HepG2 (cell line): ENCODE data around the gene MTA1. TPM values are rescaled to one million over a fixed set of nuclear protein-coding genes. Genes with fewer than 3 reads are reported as not detected.

Experiments used
- CEBPB ChIP-seq: IDR thresholded peaks from 2 replicates; pipeline ENCODE4 v1.6.1; 2011; ENCODE audit warnings: low read depth, low read length, improper control_type of control experiment, borderline replicate concordance
- JUN ChIP-seq: sonication (generic); formaldehyde crosslinking; IDR thresholded peaks from 2 replicates; pipeline ENCODE4 v1.4.0; 2020; ENCODE audit warnings: mild to moderate bottlenecking, missing genetic modification reagents
- KAT7 ChIP-seq: IDR thresholded peaks from 2 replicates; pipeline ENCODE4 v1.6.1; 2018; ENCODE audit warnings: borderline replicate concordance, missing compliant biosample characterization
- MEIS1 ChIP-seq: sonication (generic); formaldehyde crosslinking; IDR thresholded peaks from 2 replicates; pipeline ENCODE4 v1.9.0; 2021; ENCODE audit warnings: mild to moderate bottlenecking, missing genetic modification reagents, moderate library complexity, borderline replicate concordance
- MTA3 ChIP-seq: sonication (generic); formaldehyde crosslinking; IDR thresholded peaks from 2 replicates; pipeline ENCODE4 v1.4.0; 2020; ENCODE audit warnings: missing genetic modification reagents
- NAIF1 ChIP-seq: sonication (generic); formaldehyde crosslinking; IDR thresholded peaks from 2 replicates; pipeline ENCODE4 v1.5.0; 2020; ENCODE audit warnings: mild to moderate bottlenecking, missing genetic modification reagents, borderline replicate concordance
- NR2F2 ChIP-seq: IDR thresholded peaks from 2 replicates; pipeline ENCODE4 v1.6.1; 2012; ENCODE audit warnings: low read depth, inconsistent platforms, borderline replicate concordance
- SOX5 ChIP-seq: IDR thresholded peaks from 2 replicates; pipeline ENCODE4 v1.6.1; 2016; ENCODE audit warnings: borderline replicate concordance
- SP1 ChIP-seq, 2 experiments: fragments of 450-650 bp in 1 of 2; sonication (generic) in 1 of 2; formaldehyde crosslinking in 1 of 2; IDR thresholded peaks; 2 replicates each; pipeline versions ENCODE4 v1.4.0 to v1.6.1; 2016 to 2020; ENCODE audit warnings: missing genetic modification reagents in 1 of 2
- STAT5B ChIP-seq: sonication (generic); formaldehyde crosslinking; IDR thresholded peaks from 2 replicates; pipeline ENCODE4 v1.4.0; 2020; ENCODE audit warnings: missing genetic modification reagents
- TBL1XR1 ChIP-seq: fragments of 150-350 bp; IDR thresholded peaks from 2 replicates; pipeline ENCODE4 v1.6.1; 2014; ENCODE audit warnings: borderline replicate concordance, low read length; ENCODE audit not compliant: partially characterized antibody
- TBX3 ChIP-seq: fragments of 450-650 bp; IDR thresholded peaks from 2 replicates; pipeline ENCODE4 v1.6.1; 2017; ENCODE audit warnings: antibody characterized with exemption, mild to moderate bottlenecking, inconsistent platforms, borderline replicate concordance
- TEAD3 ChIP-seq: optimal IDR thresholded peaks from 2 replicates; pipeline ENCODE3; 2016; ENCODE audit warnings: borderline replicate concordance
- TRIM24 ChIP-seq: sonication (generic); formaldehyde crosslinking; IDR thresholded peaks from 2 replicates; pipeline ENCODE4 v1.8.0; 2022; ENCODE audit warnings: mild to moderate bottlenecking, missing genetic modification reagents
- ZFX ChIP-seq: sonication (generic); formaldehyde crosslinking; IDR thresholded peaks from 2 replicates; pipeline ENCODE4 v1.4.0; 2020; ENCODE audit warnings: mild to moderate bottlenecking, low read depth, missing genetic modification reagents, moderate library complexity
- ZGPAT ChIP-seq: IDR thresholded peaks from 2 replicates; pipeline ENCODE4 v1.6.1; 2016; ENCODE audit warnings: mild to moderate bottlenecking
- ZMAT5 ChIP-seq: sonication (generic); formaldehyde crosslinking; IDR thresholded peaks from 2 replicates; pipeline ENCODE4 v1.5.0; 2020; ENCODE audit warnings: mild to moderate bottlenecking, low read depth, missing genetic modification reagents, borderline replicate concordance
- ZNF124 ChIP-seq: sonication (generic); formaldehyde crosslinking; IDR thresholded peaks from 2 replicates; pipeline ENCODE4 v1.4.0; 2020; ENCODE audit warnings: missing genetic modification reagents
- ZNF367 ChIP-seq: sonication (generic); formaldehyde crosslinking; IDR thresholded peaks from 2 replicates; pipeline ENCODE4 v1.4.0; 2020; ENCODE audit warnings: missing genetic modification reagents, borderline replicate concordance
- ZNF570 ChIP-seq: sonication (generic); formaldehyde crosslinking; IDR thresholded peaks from 2 replicates; pipeline ENCODE4 v1.4.0; 2020; ENCODE audit warnings: mild to moderate bottlenecking, missing genetic modification reagents, borderline replicate concordance
- ZNF572 ChIP-seq: sonication (generic); formaldehyde crosslinking; IDR thresholded peaks from 2 replicates; pipeline ENCODE4 v1.5.1; 2020; ENCODE audit warnings: mild to moderate bottlenecking, missing genetic modification reagents
- ZNF891 ChIP-seq: sonication (generic); formaldehyde crosslinking; IDR thresholded peaks from 2 replicates; pipeline ENCODE4 v1.5.0; 2020; ENCODE audit warnings: mild to moderate bottlenecking, missing genetic modification reagents
- ZSCAN12 ChIP-seq: sonication (generic); formaldehyde crosslinking; IDR thresholded peaks from 2 replicates; pipeline ENCODE4 v1.9.0; 2021; ENCODE audit warnings: mild to moderate bottlenecking, missing genetic modification reagents
- polyA plus RNA-seq, 8 experiments: library from polyadenylated mRNA; depleted of rRNA in 3 of 8; stranded (reverse) in 7 of 8; unstranded in 1 of 8; fragments of >200 nt; fragmentation: Illumina TruSeq in 4 of 8; extraction: Trizol in 4 of 8; gene quantifications; 2 replicates each; pipeline versions ENCODE4 v1.2.1 to v1.2.3, GENCODE V29; 2011 to 2016; ENCODE audit warnings: low read depth in 4 of 8, missing spikeins in 1 of 8, mixed read lengths in 1 of 8; ENCODE audit not compliant: insufficient read depth in 1 of 8
- total RNA-seq, 5 experiments: library from RNA; depleted of rRNA; stranded (reverse); fragments of >200 nt; fragmentation: Illumina TruSeq; extraction: Trizol; gene quantifications; 2 replicates each; pipeline ENCODE4 v1.2.3, GENCODE V29; 2016; ENCODE audit warnings: low read depth in 1 of 5
- TF ChIP-seq, protein P1 (sequence below): sonication (generic); formaldehyde crosslinking; IDR thresholded peaks from 2 replicates; pipeline ENCODE4 v1.5.1; 2020; ENCODE audit warnings: missing genetic modification reagents, mild to moderate bottlenecking, borderline replicate concordance
- TF ChIP-seq, protein P2 (sequence below): sonication (generic); formaldehyde crosslinking; IDR thresholded peaks from 2 replicates; pipeline ENCODE4 v1.8.1; 2023; ENCODE audit warnings: missing genetic modification reagents, mild to moderate bottlenecking, borderline replicate concordance
- TF ChIP-seq, protein P3 (sequence below): sonication (generic); formaldehyde crosslinking; conservative IDR thresholded peaks from 2 replicates; pipeline ENCODE4 v1.8.0; 2022; ENCODE audit warnings: low read depth, missing genetic modification reagents

MTA1 gene
- total and polyA plus RNA-seq, 2 of the 13 experiments (the other 11 are each of a cell fraction or from before 2014, with no cell fraction given), result 35.2 to 85.8 TPM

- TF ChIP-seq TBX3 (no peak), TEAD3 (peak; percentile 55), CEBPB (no peak), ZNF367 (CRISPR knock-in tag) (no peak), ZNF124 (CRISPR knock-in tag) (no peak), ZNF891 (CRISPR knock-in tag) (no peak; the same call in none of the 2 replicates), STAT5B (CRISPR knock-in tag) (no peak), ZNF570 (CRISPR knock-in tag) (no peak), ZSCAN12 (CRISPR knock-in tag) (no peak), MTA3 (CRISPR knock-in tag) (no peak), NAIF1 (CRISPR knock-in tag) (peak; percentile 46; the same call in 1 of the 2 replicates), ZMAT5 (CRISPR knock-in tag) (no peak), ZGPAT (peak; percentile 89), ZFX (CRISPR knock-in tag) (peak; percentile 91), SOX5 (CRISPR knock-in tag) (peak; percentile 71), TBL1XR1 (no peak), NR2F2 (peak; percentile 29; the same call in 1 of the 2 replicates), JUN (no peak; the same call in 1 of the 2 replicates), ZNF572 (CRISPR knock-in tag) (no peak), SP1 (IDR thresholded peaks at IDR 0.05) (no peak), SP1 (CRISPR knock-in tag; IDR thresholded peaks at IDR 0.05) (peak; percentile 54), TRIM24 (CRISPR knock-in tag) (no peak), KAT7 (no peak), MEIS1 (CRISPR knock-in tag) (no peak)
- TF ChIP-seq, protein P1, sequence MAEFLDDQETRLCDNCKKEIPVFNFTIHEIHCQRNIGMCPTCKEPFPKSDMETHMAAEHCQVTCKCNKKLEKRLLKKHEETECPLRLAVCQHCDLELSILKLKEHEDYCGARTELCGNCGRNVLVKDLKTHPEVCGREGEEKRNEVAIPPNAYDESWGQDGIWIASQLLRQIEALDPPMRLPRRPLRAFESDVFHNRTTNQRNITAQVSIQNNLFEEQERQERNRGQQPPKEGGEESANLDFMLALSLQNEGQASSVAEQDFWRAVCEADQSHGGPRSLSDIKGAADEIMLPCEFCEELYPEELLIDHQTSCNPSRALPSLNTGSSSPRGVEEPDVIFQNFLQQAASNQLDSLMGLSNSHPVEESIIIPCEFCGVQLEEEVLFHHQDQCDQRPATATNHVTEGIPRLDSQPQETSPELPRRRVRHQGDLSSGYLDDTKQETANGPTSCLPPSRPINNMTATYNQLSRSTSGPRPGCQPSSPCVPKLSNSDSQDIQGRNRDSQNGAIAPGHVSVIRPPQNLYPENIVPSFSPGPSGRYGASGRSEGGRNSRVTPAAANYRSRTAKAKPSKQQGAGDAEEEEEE (CRISPR knock-in tag), result no peak
- TF ChIP-seq, protein P2, sequence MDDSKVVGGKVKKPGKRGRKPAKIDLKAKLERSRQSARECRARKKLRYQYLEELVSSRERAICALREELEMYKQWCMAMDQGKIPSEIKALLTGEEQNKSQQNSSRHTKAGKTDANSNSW (CRISPR knock-in tag), result no peak
- TF ChIP-seq, protein P3, sequence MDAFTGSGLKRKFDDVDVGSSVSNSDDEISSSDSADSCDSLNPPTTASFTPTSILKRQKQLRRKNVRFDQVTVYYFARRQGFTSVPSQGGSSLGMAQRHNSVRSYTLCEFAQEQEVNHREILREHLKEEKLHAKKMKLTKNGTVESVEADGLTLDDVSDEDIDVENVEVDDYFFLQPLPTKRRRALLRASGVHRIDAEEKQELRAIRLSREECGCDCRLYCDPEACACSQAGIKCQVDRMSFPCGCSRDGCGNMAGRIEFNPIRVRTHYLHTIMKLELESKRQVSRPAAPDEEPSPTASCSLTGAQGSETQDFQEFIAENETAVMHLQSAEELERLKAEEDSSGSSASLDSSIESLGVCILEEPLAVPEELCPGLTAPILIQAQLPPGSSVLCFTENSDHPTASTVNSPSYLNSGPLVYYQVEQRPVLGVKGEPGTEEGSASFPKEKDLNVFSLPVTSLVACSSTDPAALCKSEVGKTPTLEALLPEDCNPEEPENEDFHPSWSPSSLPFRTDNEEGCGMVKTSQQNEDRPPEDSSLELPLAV (CRISPR knock-in tag), result no peak
These were observed 79.8 kb downstream of the MTA1 start (continued) for GRCh38 chr14:105499256-105500035.
